ENCODE data around the gene PDIA4. TPM values are rescaled to one million over a fixed set of nuclear protein-coding genes. Genes with fewer than 3 reads are reported as not detected.
"Not testable (repeated sequence)": the region's sequence is repeated elsewhere in the genome, so short reads cannot be mapped to it uniquely, and the experiment has no call there.

The PDIA4 gene
- total RNA-seq, 1 donor from 2014 or later: 142 TPM

GRCh38 chr7:148979827-148980226 is 48.5 kb downstream of the PDIA4 start:
- Histone ChIP-seq H4K20me1 (ENCODE audit: low read depth) (no peaks in the 10 kb centered on the region), H3K27me3 (peaks cover 12% of the 10 kb centered on the region), H3K9ac (no peak overlapping the region), H3K27ac (no peak overlapping the region), H2AFZ (replicated peaks) (no peak overlapping the region), H3F3A (ENCODE audit: low read depth) (peaks cover 46% of the 10 kb centered on the region), H3K4me3 (no peak overlapping the region), H3K9me3 (ENCODE audit: low read depth) (no peaks in the 10 kb centered on the region), H3K4me2 (no peak overlapping the region), H3K4me1 (peaks cover 12% of the 10 kb centered on the region), H3K36me3 (no peaks in the 10 kb centered on the region), H3K79me2 (ENCODE audit: low read depth) (no peaks in the 10 kb centered on the region)
- Mint-ChIP-seq H3K4me3 (peak overlapping the region; percentile 60), H3K4me1 (peaks cover 12% of the 10 kb centered on the region), H3K27me3 (ENCODE audit: insufficient read depth, low read depth) (peaks cover 15% of the 10 kb centered on the region), H3K9me3 (peaks cover 8% of the 10 kb centered on the region), H3K36me3 (no peaks in the 10 kb centered on the region), H3K27ac (no peak overlapping the region)
- DNase-seq (ENCODE audit: low spot score): no peak
- TF ChIP-seq, protein P1, sequence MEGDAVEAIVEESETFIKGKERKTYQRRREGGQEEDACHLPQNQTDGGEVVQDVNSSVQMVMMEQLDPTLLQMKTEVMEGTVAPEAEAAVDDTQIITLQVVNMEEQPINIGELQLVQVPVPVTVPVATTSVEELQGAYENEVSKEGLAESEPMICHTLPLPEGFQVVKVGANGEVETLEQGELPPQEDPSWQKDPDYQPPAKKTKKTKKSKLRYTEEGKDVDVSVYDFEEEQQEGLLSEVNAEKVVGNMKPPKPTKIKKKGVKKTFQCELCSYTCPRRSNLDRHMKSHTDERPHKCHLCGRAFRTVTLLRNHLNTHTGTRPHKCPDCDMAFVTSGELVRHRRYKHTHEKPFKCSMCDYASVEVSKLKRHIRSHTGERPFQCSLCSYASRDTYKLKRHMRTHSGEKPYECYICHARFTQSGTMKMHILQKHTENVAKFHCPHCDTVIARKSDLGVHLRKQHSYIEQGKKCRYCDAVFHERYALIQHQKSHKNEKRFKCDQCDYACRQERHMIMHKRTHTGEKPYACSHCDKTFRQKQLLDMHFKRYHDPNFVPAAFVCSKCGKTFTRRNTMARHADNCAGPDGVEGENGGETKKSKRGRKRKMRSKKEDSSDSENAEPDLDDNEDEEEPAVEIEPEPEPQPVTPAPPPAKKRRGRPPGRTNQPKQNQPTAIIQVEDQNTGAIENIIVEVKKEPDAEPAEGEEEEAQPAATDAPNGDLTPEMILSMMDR (IDR thresholded peaks at IDR 0.05): no peak
- TF ChIP-seq EZH2phosphoT487 (IDR thresholded peaks at IDR 0.05) (no peak), EZH2 (IDR thresholded peaks at IDR 0.05) (no peak)

DNA sequence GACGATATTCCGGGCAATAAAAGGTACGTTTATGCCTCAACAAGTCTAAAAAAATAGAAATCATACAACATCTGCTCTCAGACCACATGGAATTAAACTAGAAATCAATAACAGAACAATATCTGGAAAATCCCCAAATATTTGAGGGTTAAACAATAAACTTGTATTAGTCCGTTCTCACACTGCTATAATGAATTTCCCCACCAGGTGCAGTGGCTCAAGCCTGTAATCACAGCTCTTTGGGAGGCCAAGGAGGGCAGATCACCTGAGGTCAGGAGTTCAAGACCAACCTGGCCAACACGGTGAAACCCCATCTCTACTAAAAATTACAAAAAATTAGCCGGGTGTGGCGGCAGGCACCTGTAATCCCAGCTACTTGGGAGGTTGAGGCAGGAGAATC is 49.2 kb downstream of the PDIA4 start:
- Mint-ChIP-seq H3K27me3 (ENCODE audit: insufficient read depth, low read depth) (peaks cover 15% of the 10 kb centered on the region), H3K4me1 (peaks cover 13% of the 10 kb centered on the region)
- not testable (repeated sequence) for H3K79me2 ChIP-seq (ENCODE audit: low read depth); H4K20me1 ChIP-seq (ENCODE audit: low read depth); H3K4me3 Mint-ChIP-seq; H3K4me1 ChIP-seq; DNase-seq (ENCODE audit: low spot score); H3K36me3 ChIP-seq; H3K27ac ChIP-seq; H3K9ac ChIP-seq; H3K9me3 Mint-ChIP-seq; H3K4me2 ChIP-seq; H2AFZ ChIP-seq (replicated peaks); H3K27me3 ChIP-seq; H3K9me3 ChIP-seq (ENCODE audit: low read depth); H3K4me3 ChIP-seq; H3K36me3 Mint-ChIP-seq; H3K27ac Mint-ChIP-seq
- H3F3A ChIP-seq (ENCODE audit: low read depth): peaks cover 39% of the 10 kb centered on the region

- H3K27ac ChIP-seq: no peak overlapping the region
- peaks cover 7% of the 10 kb centered on the region for H3K4me1 ChIP-seq
- TF ChIP-seq, protein P1 (IDR thresholded peaks at IDR 0.05): no peak
- TF ChIP-seq EZH2 (IDR thresholded peaks at IDR 0.05): no peak
- Mint-ChIP-seq H3K27ac (peak overlapping the region; percentile 68), H3K4me3 (no peak overlapping the region), H3K9me3 (peaks cover 4% of the 10 kb centered on the region), H3K4me1 (peaks cover 9% of the 10 kb centered on the region), H3K27me3 (ENCODE audit: insufficient read depth, low read depth) (peaks cover 8% of the 10 kb centered on the region), H3K36me3 (no peaks in the 10 kb centered on the region)
- no peak for DNase-seq (ENCODE audit: low spot score)
- H2AFZ ChIP-seq (replicated peaks): peak overlapping the region; percentile 94
- H3F3A ChIP-seq (ENCODE audit: low read depth): peaks cover 35% of the 10 kb centered on the region
- no peaks in the 10 kb centered on the region for H3K36me3 ChIP-seq
- no peaks in the 10 kb centered on the region for H3K79me2 ChIP-seq (ENCODE audit: low read depth)
- no peaks in the 10 kb centered on the region for H3K9me3 ChIP-seq (ENCODE audit: low read depth)
- no peaks in the 10 kb centered on the region for H4K20me1 ChIP-seq (ENCODE audit: low read depth)
- H3K27me3 ChIP-seq: peaks cover 8% of the 10 kb centered on the region
- H3K9ac ChIP-seq: no peak overlapping the region
- no peak overlapping the region for H3K4me3 ChIP-seq
- peak overlapping the region; percentile 35 for H3K4me2 ChIP-seq
Observed at GRCh38 chr7:148978091-148978490, 50.2 kb downstream of the PDIA4 start.

GRCh38 chr7:148975896-148976295 is 52.4 kb downstream of the PDIA4 start:
- H3K27ac Mint-ChIP-seq: peak overlapping the region; percentile 79
- no peak overlapping the region for H3K4me2 ChIP-seq
- H3K9me3 ChIP-seq (ENCODE audit: low read depth): no peaks in the 10 kb centered on the region
- H2AFZ ChIP-seq (replicated peaks): no peak overlapping the region
- TF ChIP-seq, protein P1 (IDR thresholded peaks at IDR 0.05): no peak
- TF ChIP-seq EZH2phosphoT487 (IDR thresholded peaks at IDR 0.05) (no peak), EZH2 (IDR thresholded peaks at IDR 0.05) (no peak)
- H4K20me1 ChIP-seq (ENCODE audit: low read depth): no peaks in the 10 kb centered on the region
- H3K4me3 ChIP-seq: no peak overlapping the region
- no peaks in the 10 kb centered on the region for H3K4me1 ChIP-seq
- peaks cover 2% of the 10 kb centered on the region for H3K9me3 Mint-ChIP-seq
- peaks cover 15% of the 10 kb centered on the region for H3F3A ChIP-seq (ENCODE audit: low read depth)
- peaks cover 9% of the 10 kb centered on the region for H3K4me1 Mint-ChIP-seq
- H3K36me3 ChIP-seq: no peaks in the 10 kb centered on the region
- no peak overlapping the region for H3K27ac ChIP-seq
- no peaks in the 10 kb centered on the region for H3K27me3 ChIP-seq
- H3K4me3 Mint-ChIP-seq: no peak overlapping the region
- H3K27me3 Mint-ChIP-seq (ENCODE audit: insufficient read depth, low read depth): peaks cover 8% of the 10 kb centered on the region
- no peak overlapping the region for H3K9ac ChIP-seq
- no peaks in the 10 kb centered on the region for H3K36me3 Mint-ChIP-seq
- no peaks in the 10 kb centered on the region for H3K79me2 ChIP-seq (ENCODE audit: low read depth)
- no peak for DNase-seq (ENCODE audit: low spot score)

Data from neural progenitor cell (in vitro differentiated cells).